Measurements from ENCODE around the gene ELF4. TPM values are rescaled to one million over a fixed set of nuclear protein-coding genes. Genes with fewer than 3 reads are reported as not detected.
A peak's percentile ranks its signal among the peaks of the same experiment; 100 is the strongest.

The ELF4 gene
- total and polyA plus RNA-seq, 7 donors, result 0.55 to 2.9 (median 1.5) TPM

DNA sequence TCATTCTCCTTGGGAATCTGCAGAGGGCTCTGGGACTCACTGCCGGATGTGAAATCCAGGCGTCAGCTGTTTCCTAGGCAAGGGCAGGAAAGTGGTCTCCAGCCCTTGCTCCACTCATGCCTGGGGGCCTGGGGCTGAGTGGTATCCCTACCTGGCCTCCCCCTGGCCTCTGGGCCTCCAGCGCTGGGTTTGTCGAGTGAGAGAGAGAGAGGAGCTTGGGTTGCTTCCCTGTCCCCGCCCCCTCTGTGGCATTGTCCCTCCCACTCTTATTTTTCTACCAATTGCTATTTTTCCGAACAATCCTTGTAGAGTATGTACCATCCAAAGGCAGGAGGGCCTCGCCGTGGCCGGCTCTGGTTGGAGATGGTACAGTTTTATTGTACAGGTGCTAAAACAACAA is 53.1 kb downstream of the ELF4 start:
- DNase-seq, result no peak
- Histone ChIP-seq H3K9me3 (no peaks in the 10 kb centered on the region), H3K36me3 (ENCODE audit: insufficient read depth in 1 of 2, low read depth in 1 of 2) (peaks cover 0 to 14% of the 10 kb centered on the region in 2 donors), H3K27ac (no peak overlapping the region), H3K4me3 (no peak overlapping the region), H3K27me3 (ENCODE audit: insufficient read depth in 3 of 3, low read length in 2 of 3) (no peaks in the 10 kb centered on the region), H3K4me1 (peaks cover 5% of the 10 kb centered on the region)
- 71 to 91% (median 71%) methylated on average over 7 to 9 of the region's 9 CpGs for WGBS, 3 donors
- no peak for ATAC-seq
- intact Hi-C loops (cut with DNase I), result loop anchor here in 1 of 2 donors (10.0 kb wide), 1 partner anchor 452 kb away; no protein-coding TSS in a partner anchor
- TF ChIP-seq, protein P1, sequence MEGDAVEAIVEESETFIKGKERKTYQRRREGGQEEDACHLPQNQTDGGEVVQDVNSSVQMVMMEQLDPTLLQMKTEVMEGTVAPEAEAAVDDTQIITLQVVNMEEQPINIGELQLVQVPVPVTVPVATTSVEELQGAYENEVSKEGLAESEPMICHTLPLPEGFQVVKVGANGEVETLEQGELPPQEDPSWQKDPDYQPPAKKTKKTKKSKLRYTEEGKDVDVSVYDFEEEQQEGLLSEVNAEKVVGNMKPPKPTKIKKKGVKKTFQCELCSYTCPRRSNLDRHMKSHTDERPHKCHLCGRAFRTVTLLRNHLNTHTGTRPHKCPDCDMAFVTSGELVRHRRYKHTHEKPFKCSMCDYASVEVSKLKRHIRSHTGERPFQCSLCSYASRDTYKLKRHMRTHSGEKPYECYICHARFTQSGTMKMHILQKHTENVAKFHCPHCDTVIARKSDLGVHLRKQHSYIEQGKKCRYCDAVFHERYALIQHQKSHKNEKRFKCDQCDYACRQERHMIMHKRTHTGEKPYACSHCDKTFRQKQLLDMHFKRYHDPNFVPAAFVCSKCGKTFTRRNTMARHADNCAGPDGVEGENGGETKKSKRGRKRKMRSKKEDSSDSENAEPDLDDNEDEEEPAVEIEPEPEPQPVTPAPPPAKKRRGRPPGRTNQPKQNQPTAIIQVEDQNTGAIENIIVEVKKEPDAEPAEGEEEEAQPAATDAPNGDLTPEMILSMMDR (IDR thresholded peaks at IDR 0.05), result no peak

GRCh38 chrX:130055899-130056298 is 54.4 kb downstream of the ELF4 start:
- H3K9me3 ChIP-seq, result no peaks in the 10 kb centered on the region
- TF ChIP-seq, protein P1 (IDR thresholded peaks at IDR 0.05), result no peak
- no peak for ATAC-seq
- WGBS, 3 donors, result 75 to 88% (median 76%) methylated on average over 18 of the region's 18 CpGs
- intact Hi-C loops (cut with DNase I), result loop anchor here in 1 of 2 donors (10.0 kb wide), 1 partner anchor 451 kb away; no protein-coding TSS in a partner anchor
- DNase-seq, result no peak
- H3K27ac ChIP-seq, result no peak overlapping the region
- peaks cover 0 to 27% of the 10 kb centered on the region in 2 donors for H3K36me3 ChIP-seq (ENCODE audit: insufficient read depth in 1 of 2, low read depth in 1 of 2)
- H3K4me1 ChIP-seq, result peaks cover 5% of the 10 kb centered on the region
- no peak overlapping the region for H3K4me3 ChIP-seq
- H3K27me3 ChIP-seq (ENCODE audit: insufficient read depth in 3 of 3, low read length in 2 of 3), result no peaks in the 10 kb centered on the region

- TF ChIP-seq, protein P1 (IDR thresholded peaks at IDR 0.05), result no peak
- H3K27ac ChIP-seq, result peak overlapping the region; percentile 30
- peaks cover 5% of the 10 kb centered on the region for H3K4me1 ChIP-seq
- H3K9me3 ChIP-seq, result no peaks in the 10 kb centered on the region
- 22 to 43% (median 23%) methylated on average over 9 to 11 of the region's 11 CpGs for WGBS, 3 donors
- intact Hi-C loops (cut with DNase I), result loop anchor here in 1 of 2 donors (10.0 kb wide), 1 partner anchor 450 kb away; no protein-coding TSS in a partner anchor
- no peak overlapping the region for H3K4me3 ChIP-seq
- DNase-seq (peak; percentile 33 to 58), ATAC-seq (peak; percentile 52 to 58 (median 54))
- peaks cover 0 to 31% of the 10 kb centered on the region in 2 donors for H3K36me3 ChIP-seq (ENCODE audit: insufficient read depth in 1 of 2, low read depth in 1 of 2)
- no peaks in the 10 kb centered on the region for H3K27me3 ChIP-seq (ENCODE audit: insufficient read depth in 3 of 3, low read length in 2 of 3)
These were observed 55.2 kb downstream of the ELF4 start for GRCh38 chrX:130055103-130055502.

- Histone ChIP-seq H3K4me3 (no peak overlapping the region), H3K4me1 (peaks cover 5% of the 10 kb centered on the region), H3K27ac (no peak overlapping the region), H3K36me3 (ENCODE audit: insufficient read depth in 1 of 2, low read depth in 1 of 2) (peaks cover 0 to 31% of the 10 kb centered on the region in 2 donors), H3K27me3 (ENCODE audit: insufficient read depth in 3 of 3, low read length in 2 of 3) (no peaks in the 10 kb centered on the region), H3K9me3 (no peaks in the 10 kb centered on the region)
- DNase-seq, result no peak
- TF ChIP-seq, protein P1 (IDR thresholded peaks at IDR 0.05), result no peak
- intact Hi-C loops (cut with DNase I), result loop anchor here in 1 of 2 donors (10.0 kb wide), 1 partner anchor 448 kb away; no protein-coding TSS in a partner anchor
- ATAC-seq, result no peak
- WGBS, 3 donors, result 52 to 81% (median 53%) methylated on average over 9 to 10 of the region's 10 CpGs
These were observed 57.1 kb downstream of the ELF4 start for GRCh38 chrX:130053236-130053635.

Measured in psoas muscle (tissue), 8 donors.